ENCODE measurements around the gene RAB11FIP4. TPM values are rescaled to one million over a fixed set of nuclear protein-coding genes. Genes with fewer than 3 reads are reported as not detected.

The RAB11FIP4 gene
- total and polyA plus RNA-seq, 2 of the 8 experiments (the other 6 are each of a cell fraction or from before 2014, with no cell fraction given) = 21.7 to 53.2 TPM

GRCh38 chr17:31433811-31434726 is 42.6 kb downstream of the RAB11FIP4 start:
- no peak overlapping the region for H2AFZ ChIP-seq (ENCODE audit: low read length)
- no peaks in the 10 kb centered on the region for H3K79me1 ChIP-seq (ENCODE audit: low read depth, low read length)
- H2AK5ac ChIP-seq (ENCODE audit: low read depth, low read length) = 0 out of 2 replicates have a peak overlapping the region, but pooled peaks have one; percentile 6
- no peaks in the 10 kb centered on the region for H3K27me3 ChIP-seq (replicated peaks in 1 of 4; ENCODE audit: control insufficient read depth in 3 of 4, extremely low read depth in 1 of 4, insufficient read depth in 3 of 4, low read length in 3 of 4)
- H4K20me1 ChIP-seq (replicated peaks in 1 of 2; ENCODE audit: control insufficient read depth in 1 of 2, insufficient read depth in 2 of 2, low read length in 2 of 2) = no peaks in the 10 kb centered on the region
- H2BK5ac ChIP-seq (ENCODE audit: low read depth, low read length) = no peak overlapping the region
- H3K56ac ChIP-seq (replicated peaks; ENCODE audit: insufficient read length, low read depth, low read length) = no peak overlapping the region
- H3K27ac ChIP-seq (ENCODE audit: low read depth, low read length) = no peak overlapping the region
- H3K79me2 ChIP-seq (ENCODE audit: control insufficient read depth in 1 of 2, insufficient read depth in 2 of 2, low read length in 2 of 2) = no peaks in the 10 kb centered on the region
- FAIRE-seq = no peak
- H2BK120ac ChIP-seq (replicated peaks; ENCODE audit: low read depth, low read length) = no peak overlapping the region
- no peak overlapping the region for H3K4ac ChIP-seq (replicated peaks; ENCODE audit: insufficient read length, low read depth, low read length)
- peak overlapping the region; percentile 16 for H4K91ac ChIP-seq (replicated peaks; ENCODE audit: insufficient read length, low read length)
- H3K4me3 ChIP-seq (ENCODE audit: extremely low read depth in 1 of 4, insufficient read depth in 2 of 4, low read depth in 3 of 4, low read length in 4 of 4) = no peak overlapping the region
- H4K5ac ChIP-seq (ENCODE audit: insufficient read length, low read depth, low read length) = no peak overlapping the region
- no peak overlapping the region; a peak in 1 of 7 replicates for H3K9ac ChIP-seq (replicated peaks in 1 of 4; ENCODE audit: extremely low read depth in 1 of 4, low read depth in 3 of 4, low read length in 3 of 4)
- WGBS, 2 experiments (ENCODE audit: extremely low coverage in 1 of 2, insufficient coverage in 1 of 2, insufficient read length in 1 of 2, insufficient replicate concordance in 2 of 2, low coverage in 1 of 2, low lambda C conversion rate in 2 of 2, missing lambda C conversion rate in 1 of 2) = 94% methylated on average over 21 of the region's 21 CpGs; no CpG with 5 or more reads in 1 of the 2 experiments
- no peaks in the 10 kb centered on the region for H3K36me3 ChIP-seq (ENCODE audit: control insufficient read depth in 2 of 4, insufficient read depth in 4 of 4, low read length in 3 of 4)
- no peak overlapping the region; the same call in 1 of the 2 replicates for H3K18ac ChIP-seq (ENCODE audit: extremely low read depth, low read length)
- ChIA-PET CTCF (ENCODE audit: partially characterized antibody) (interaction anchor here (0.9 to 17.3 kb wide), 15 partner anchors 10 to 422 kb away, joined by 3 to 325 read pairs (median 4); no protein-coding TSS in a partner anchor), POLR2A (ENCODE audit: partially characterized antibody) (interaction anchor here (1.8 kb wide), 1 partner anchor 16 kb away, joined by 4 read pairs; no protein-coding TSS in a partner anchor)
- H3K14ac ChIP-seq (ENCODE audit: insufficient read length) = no peak overlapping the region
- H3K23ac ChIP-seq (ENCODE audit: insufficient read length) = no peak overlapping the region
- H3K23me2 ChIP-seq (ENCODE audit: low read depth, low read length) = no peaks in the 10 kb centered on the region
- TF ChIP-seq CBX8 (IDR thresholded peaks at IDR 0.05; ENCODE audit: borderline replicate concordance, low read depth, low read length) (no peak), ZNF274 (IDR thresholded peaks at IDR 0.05; ENCODE audit: borderline replicate concordance, extremely low read depth, low read length) (no peak)
- no peaks in the 10 kb centered on the region for H3K9me3 ChIP-seq (ENCODE audit: insufficient read depth in 2 of 2, low read depth in 1 of 2, low read length in 1 of 2)
- H3K4me1 ChIP-seq (replicated peaks in 1 of 4; ENCODE audit: control insufficient read depth in 3 of 4, insufficient read depth in 4 of 4, low read length in 3 of 4) = peaks cover 0 to 11% (median 3%) of the 10 kb centered on the region in 4 experiments; a peak in 3 of 7 replicates
- no peak overlapping the region for H2BK15ac ChIP-seq (ENCODE audit: low read length)
- DNase-seq (ENCODE audit: low read depth in 1 of 2, low spot score in 2 of 2) = no peak
- 0 out of 2 replicates have a peak overlapping the region, but pooled peaks have one; percentile 8 for H4K8ac ChIP-seq (ENCODE audit: extremely low read depth, insufficient read depth, low read length)
- H2BK20ac ChIP-seq (ENCODE audit: low read length) = no peak overlapping the region
- H2BK12ac ChIP-seq (ENCODE audit: low read depth, low read length) = peak overlapping the region; percentile 33; the same call in 1 of the 2 replicates
- no peak overlapping the region for H3K4me2 ChIP-seq (ENCODE audit: insufficient read depth in 1 of 2, low read depth in 2 of 2, low read length in 2 of 2)
